GM18502 (cell line): ENCODE results near the gene RAB5B.
A peak's percentile ranks its signal among the peaks of the same experiment; 100 is the strongest.
"Not testable (repeated sequence)": the region's sequence is repeated elsewhere in the genome, so short reads cannot be mapped to it uniquely, and the experiment has no call there.

ENCODE experiments used
- ATAC-seq: cut with Tn5 transposase; IDR thresholded peaks from one replicate; pipeline ENCODE4 v1.9.1; 2021; ENCODE audit warnings: mild to moderate bottlenecking; ENCODE audit not compliant: unreplicated experiment, poor library complexity

RAB5B gene

GRCh38 chr12:56011509-56012090 lies 37.7 kb downstream of the RAB5B start:
- ATAC-seq, result no peak

DNA sequence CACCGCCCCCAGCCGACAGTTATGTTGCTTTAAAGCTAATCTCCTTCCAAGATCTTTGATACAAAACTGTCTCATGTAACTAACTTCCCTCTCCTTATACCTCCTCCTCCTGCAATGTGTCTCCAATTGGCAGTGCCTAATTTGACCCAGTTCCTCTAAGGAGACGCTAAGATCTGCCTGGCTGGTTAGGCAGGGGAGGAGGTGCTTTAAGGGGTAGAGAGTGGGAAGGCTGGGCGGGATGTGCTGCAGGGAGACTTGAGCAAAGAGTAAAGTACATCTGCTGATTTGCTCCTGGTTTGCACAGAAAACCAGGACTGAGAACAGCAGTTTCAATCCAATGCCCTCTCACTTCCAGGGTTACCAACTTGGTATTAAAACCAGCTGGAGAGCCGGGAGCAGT lies 39.6 kb downstream of the RAB5B start:
- ATAC-seq, result no peak

DNA sequence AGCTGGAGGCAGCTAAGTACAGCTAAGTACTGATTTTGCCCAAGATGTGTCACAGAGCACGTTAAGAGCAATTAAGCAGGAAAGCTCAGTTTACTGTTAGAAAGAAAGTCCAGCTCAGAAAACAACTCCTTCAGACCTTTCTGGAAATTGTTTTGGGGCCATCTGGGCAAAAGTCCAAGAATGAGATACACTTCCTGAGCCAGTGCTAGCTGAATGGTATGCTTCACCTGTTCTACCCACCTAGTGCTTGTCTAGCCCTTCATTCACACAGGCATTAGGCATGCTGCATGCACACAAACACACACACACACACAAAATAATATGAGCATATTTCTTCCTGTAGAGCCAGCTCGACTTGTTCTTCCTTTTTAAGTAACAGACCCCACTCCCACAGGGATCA lies 40.3 kb downstream of the RAB5B start:
- no peak for ATAC-seq

DNA sequence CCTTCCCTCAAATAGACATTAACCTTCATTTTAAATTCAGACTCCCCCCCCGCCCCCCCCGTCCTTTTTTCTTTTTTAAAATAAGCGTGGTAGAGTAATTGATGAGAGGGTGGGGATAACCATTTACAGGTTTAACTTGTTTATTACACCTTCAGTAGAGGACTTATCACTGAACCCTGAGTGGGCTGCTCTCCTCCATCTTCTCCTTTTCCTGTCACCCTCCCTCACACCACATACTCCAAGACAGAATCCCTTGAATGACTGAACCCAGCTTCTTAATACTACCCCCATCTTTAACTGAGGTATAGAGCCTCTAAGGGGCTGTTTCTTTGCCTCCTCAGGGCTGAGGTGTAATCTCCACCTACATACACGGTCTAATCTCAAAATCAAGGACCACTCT lies 43.3 kb downstream of the RAB5B start:
- ATAC-seq, result no peak

GRCh38 chr12:56018356-56018755 lies 44.5 kb downstream of the RAB5B start:
- ATAC-seq, result no peak

DNA sequence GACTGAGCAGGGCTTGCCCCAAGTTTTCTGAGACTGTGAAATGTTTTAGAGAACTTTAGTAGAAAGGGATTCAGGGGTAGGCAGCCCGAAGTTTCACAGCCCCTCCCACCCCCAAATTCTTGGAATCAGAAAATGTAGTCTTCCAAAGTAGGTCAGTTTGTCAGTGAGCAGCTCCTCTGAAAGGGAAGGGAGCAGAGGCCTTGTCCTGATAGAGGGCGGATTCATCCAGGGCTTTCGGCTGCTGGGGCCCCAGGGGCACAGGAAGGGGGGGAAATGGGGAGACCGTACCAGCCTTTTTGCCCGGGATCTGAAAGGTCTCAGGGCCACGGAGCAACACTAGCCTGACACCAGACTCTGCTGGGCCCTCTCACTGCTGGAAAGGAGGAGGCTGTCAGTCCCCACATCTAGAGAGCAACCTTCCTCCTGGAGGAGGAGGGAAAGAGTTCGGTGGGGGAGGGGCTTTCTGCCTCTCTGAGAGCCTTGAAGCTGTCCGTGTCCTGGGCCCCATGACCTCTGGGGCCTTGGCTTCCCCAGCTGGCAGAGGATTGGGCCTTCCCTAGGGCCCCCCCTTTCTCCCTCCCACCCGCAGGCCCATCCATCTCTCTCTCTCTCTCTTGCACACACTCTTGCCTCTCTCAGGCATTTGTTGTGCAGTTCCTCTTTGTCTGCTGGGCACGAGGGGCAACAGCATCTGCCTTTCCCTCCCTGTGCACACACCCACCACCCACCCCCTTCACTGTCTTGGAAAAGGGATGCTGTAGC lies 46.7 kb downstream of the RAB5B start, which contains the start of gene IKZF4:
Gene IKZF4, plus strand, starts transcription at position 621 of the 762 bp plus-strand sequence. CDS start 451 bp downstream, outside the sequence.
- ATAC-seq, result no peak

GRCh38 chr12:56021889-56022497 lies 48.1 kb downstream of the RAB5B start:
- ATAC-seq, result no peak

DNA sequence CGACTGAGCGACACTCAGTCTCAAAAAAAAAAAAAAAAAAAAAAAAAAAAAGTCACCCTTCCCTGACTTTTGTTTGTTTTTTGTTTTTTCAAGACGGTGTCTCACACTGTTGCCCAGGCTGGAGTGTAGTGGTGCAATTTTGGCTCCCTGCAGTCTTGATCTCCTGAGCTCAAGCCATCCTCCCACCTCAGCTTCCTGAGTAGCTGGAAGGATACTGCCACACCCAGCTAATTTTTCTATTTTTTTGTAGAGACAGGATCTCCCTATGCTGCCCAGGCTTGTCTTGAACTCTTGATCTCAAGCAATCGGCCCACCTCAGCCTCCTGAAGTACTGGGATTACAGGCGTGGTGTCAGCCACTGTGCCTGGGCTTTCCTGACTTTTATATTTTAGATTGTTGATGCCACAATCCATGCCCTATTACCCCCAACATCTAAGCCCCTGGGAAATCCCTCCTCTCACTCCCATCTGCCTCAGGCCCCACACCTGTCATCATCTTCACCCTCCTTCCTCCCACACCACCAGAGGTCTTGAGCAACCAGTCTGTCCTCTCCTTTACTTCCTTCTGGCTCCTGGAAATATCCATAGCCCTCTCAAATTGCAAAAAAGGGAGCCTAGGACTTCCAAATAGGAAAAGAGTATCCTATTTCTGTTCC lies 54.8 kb downstream of the RAB5B start:
- no peak for ATAC-seq

DNA sequence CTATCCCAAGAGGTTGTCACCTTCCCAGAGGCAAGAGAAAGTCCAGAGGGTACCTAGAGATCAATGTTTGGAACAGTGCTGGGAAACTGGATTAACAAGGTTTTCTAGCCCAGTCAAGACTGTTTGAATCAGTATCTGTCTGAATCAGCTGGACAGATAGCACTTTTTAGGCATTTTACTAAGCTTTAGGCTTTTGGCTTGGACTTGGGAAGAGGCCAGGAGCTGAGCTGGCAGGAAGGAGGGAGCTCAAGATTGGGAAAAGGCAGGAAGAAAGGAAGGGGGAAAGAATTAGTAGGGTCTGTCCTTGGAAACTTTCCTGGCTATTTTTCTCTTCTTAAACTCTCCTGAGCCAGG lies 55.3 kb downstream of the RAB5B start:
- no peak for ATAC-seq

GRCh38 chr12:56029666-56030293 lies 55.9 kb downstream of the RAB5B start:
- ATAC-seq, result peak; percentile 47

GRCh38 chr12:56031987-56032386 lies 58.1 kb downstream of the RAB5B start:
- no peak for ATAC-seq

- ATAC-seq, result no peak
Observed at GRCh38 chr12:56034586-56035332, 60.9 kb downstream of the RAB5B start.

DNA sequence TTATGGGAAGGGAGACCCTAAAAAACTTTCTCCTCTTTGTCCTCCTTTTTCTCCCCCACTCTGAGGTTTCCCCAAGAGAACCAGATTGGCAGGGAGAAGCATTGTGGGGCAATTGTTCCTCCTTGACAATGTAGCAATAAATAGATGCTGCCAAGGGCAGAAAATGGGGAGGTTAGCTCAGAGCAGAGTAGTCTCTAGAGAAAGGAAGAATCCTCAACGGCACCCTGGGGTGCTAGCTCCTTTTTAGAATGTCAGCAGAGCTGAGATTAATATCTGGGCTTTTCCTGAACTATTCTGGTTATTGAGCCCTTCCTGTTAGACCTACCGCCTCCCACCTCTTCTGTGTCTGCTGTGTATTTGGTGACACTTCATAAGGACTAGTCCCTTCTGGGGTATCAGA lies 63.3 kb downstream of the RAB5B start:
- ATAC-seq, result no peak

DNA sequence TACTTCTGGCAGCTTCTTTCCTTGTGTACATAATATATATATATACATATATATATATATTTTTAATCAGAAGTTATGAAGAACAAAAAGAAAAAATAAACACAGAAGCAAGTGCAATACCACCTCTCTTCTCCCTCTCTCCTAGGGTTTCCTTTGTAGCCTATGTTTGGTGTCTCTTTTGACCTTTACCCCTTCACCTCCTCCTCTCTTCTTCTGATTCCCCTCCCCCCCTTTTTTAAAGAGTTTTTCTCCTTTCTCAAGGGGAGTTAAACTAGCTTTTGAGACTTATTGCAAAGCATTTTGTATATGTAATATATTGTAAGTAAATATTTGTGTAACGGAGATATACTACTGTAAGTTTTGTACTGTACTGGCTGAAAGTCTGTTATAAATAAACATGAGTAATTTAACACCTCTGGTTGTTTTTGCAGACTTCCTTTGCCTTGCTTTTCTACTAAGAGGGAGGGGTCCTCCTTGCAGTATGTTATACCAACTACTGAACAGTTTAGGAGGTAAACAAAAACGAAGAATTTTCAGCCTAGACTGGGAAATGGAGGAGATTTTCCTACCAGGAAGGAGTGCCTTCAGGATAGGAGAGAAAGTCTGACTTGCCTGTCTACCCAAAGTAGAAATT lies 64.3 kb downstream of the RAB5B start:
- no peak for ATAC-seq

GRCh38 chr12:56040151-56040550 lies 66.3 kb downstream of the RAB5B start:
- ATAC-seq, result no peak

GRCh38 chr12:56040963-56041551 lies 67.2 kb downstream of the RAB5B start:
- no peak for ATAC-seq

DNA sequence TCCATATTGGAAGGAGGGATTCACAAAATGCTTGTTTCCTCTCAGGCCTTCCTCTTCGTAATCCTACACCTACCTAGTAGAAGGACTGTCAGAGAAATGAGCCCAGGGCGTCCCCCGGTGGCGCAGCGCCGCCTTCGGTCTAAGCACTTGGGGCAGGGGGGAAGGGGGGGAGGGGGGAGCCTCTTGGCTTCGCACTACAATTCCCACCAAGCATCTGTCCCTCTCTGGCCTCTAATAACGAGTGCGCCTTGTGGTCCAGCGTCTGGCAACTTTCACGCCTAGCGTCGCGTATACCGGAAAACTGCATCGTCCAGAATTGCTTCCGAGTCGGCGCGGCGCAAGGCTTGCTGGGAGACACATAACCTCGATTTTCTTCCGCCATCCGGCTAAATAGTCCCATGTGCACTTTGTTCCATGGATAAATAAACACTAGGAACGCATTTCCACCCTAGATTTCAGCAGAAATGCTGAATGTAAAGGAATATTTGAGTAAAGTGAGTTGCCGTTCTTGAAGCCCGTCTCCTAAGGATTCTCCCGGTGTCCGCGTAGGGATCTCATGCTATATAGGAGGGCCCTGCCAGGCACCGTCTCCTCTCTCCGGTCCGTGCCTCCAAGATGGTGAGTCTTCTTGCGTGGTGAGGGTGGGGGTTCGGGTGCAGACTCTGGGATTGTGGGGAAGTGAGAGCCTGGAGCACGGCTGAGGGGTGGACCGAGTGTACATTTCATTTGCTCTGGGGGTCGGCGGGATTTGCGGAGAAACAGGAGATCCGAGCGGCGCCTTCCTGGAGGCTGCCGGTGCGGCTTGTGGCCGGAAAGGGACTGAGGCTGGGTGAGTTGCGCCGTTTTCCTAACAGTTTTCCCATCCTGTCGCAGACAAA lies 67.9 kb downstream of the RAB5B start, which contains the start of gene RPS26:
Gene RPS26, plus strand, starts transcription at position 367 of the 878 bp plus-strand sequence. Its CDS starts 249 bp downstream, at position 616.
- peak; percentile 91 for ATAC-seq

- ATAC-seq, result not testable (repeated sequence)
Observed at GRCh38 chr12:56042430-56042813, 68.5 kb downstream of the RAB5B start.
